ENCODE results near the gene COL4A5.

- TF ChIP-seq EZH2 (IDR thresholded peaks at IDR 0.05), result no peak
- TF ChIP-seq CTCF (IDR thresholded peaks at IDR 0.05 in 2 of 3, conservative IDR thresholded peaks at IDR 0.05 in 1 of 3; ENCODE audit: borderline replicate concordance in 1 of 3, insufficient read depth in 1 of 3, low read depth in 2 of 3, low read length in 2 of 3), result no peak
- TF ChIP-seq ATF3 (IDR thresholded peaks at IDR 0.05), result no peak
- TF ChIP-seq EZH2phosphoT487 (IDR thresholded peaks at IDR 0.05; ENCODE audit: borderline replicate concordance), result no peak
- no peak for TF ChIP-seq SIN3A (IDR thresholded peaks at IDR 0.05; ENCODE audit: low read depth)
These were observed 76.5 kb downstream of the COL4A5 start for GRCh38 chrX:108516184-108516583.
